MM.1S (cell line): ENCODE measurements around the gene MYO1H.

Experiments
- DNase-seq: peaks from one replicate; pipeline ENCODE4 v3.0.0-alpha.2; 2015
- H2AFZ ChIP-seq: fragments of 300-600 bp; sonication (generic); 2 replicates; pipeline ENCODE4 v1.6.0; 2016; ENCODE audit warnings: antibody characterized with exemption, low read length
- H3F3A ChIP-seq: fragments of 300-600 bp; sonication (generic); 2 replicates; pipeline ENCODE4 v1.6.1; 2016; ENCODE audit warnings: mild to moderate bottlenecking, antibody characterized with exemption, low read length, moderate library complexity, mixed read lengths; ENCODE audit not compliant: insufficient read depth
- H3K27ac ChIP-seq: fragments of 300-600 bp; sonication (generic); 2 replicates; pipeline ENCODE4 v1.5.1; 2016; ENCODE audit warnings: mild to moderate bottlenecking, low read length
- H3K27me3 ChIP-seq: fragments of 300-600 bp; sonication (generic); replicated peaks from 2 replicates; pipeline ENCODE4 v1.6.0; 2016; ENCODE audit warnings: low read length; ENCODE audit not compliant: insufficient read depth
- H3K36me3 ChIP-seq: fragments of 300-600 bp; sonication (generic); replicated peaks from 2 replicates; pipeline ENCODE4 v1.6.1; 2016; ENCODE audit warnings: mild to moderate bottlenecking, low read length, mixed read lengths; ENCODE audit not compliant: insufficient read depth
- H3K4me1 ChIP-seq: fragments of 300-600 bp; sonication (generic); 2 replicates; pipeline ENCODE4 v1.6.1; 2016; ENCODE audit warnings: low read length, mixed read lengths
- H3K4me2 ChIP-seq: fragments of 300-600 bp; sonication (generic); 2 replicates; pipeline ENCODE4 v1.6.0; 2016; ENCODE audit warnings: low read depth, low read length
- H3K4me3 ChIP-seq: fragments of 300-600 bp; sonication (generic); 2 replicates; pipeline ENCODE4 v1.5.1; 2016; ENCODE audit warnings: low read length, mixed read lengths
- H3K79me2 ChIP-seq: fragments of 300-600 bp; sonication (generic); 2 replicates; pipeline ENCODE4 v1.6.1; 2016; ENCODE audit warnings: mixed run types, low read length, mixed read lengths
- H3K9ac ChIP-seq: fragments of 300-600 bp; sonication (generic); 2 replicates; pipeline ENCODE4 v1.6.1; 2016; ENCODE audit warnings: low read length, mixed read lengths
- H3K9me2 ChIP-seq: fragments of 300-600 bp; sonication (generic); replicated peaks from 2 replicates; pipeline ENCODE4 v1.6.1; 2016; ENCODE audit warnings: mild to moderate bottlenecking, low read length, mixed read lengths; ENCODE audit not compliant: insufficient read depth
- H3K9me3 ChIP-seq: fragments of 300-600 bp; sonication (generic); replicated peaks from 2 replicates; pipeline ENCODE4 v1.6.1; 2016; ENCODE audit warnings: mild to moderate bottlenecking, low read length, mixed read lengths; ENCODE audit not compliant: insufficient read depth
- H4K20me1 ChIP-seq: fragments of 300-600 bp; sonication (generic); 2 replicates; pipeline ENCODE4 v1.6.1; 2016; ENCODE audit warnings: mild to moderate bottlenecking, low read length, moderate library complexity, mixed read lengths; ENCODE audit not compliant: insufficient read depth
- CTCF ChIP-seq: fragments of 300-600 bp; sonication (generic); IDR thresholded peaks from 2 replicates; pipeline ENCODE4 v1.5.1; 2016; ENCODE audit warnings: antibody characterized with exemption, low read length, mixed read lengths
- EZH2 ChIP-seq: fragments of 300-600 bp; sonication (generic); optimal IDR thresholded peaks from 2 replicates; pipeline ENCODE3; 2017; ENCODE audit warnings: low read depth, mild to moderate bottlenecking, antibody characterized with exemption, low read length, mixed read lengths
- EZH2phosphoT487 ChIP-seq: fragments of 300-600 bp; sonication (generic); IDR thresholded peaks from 2 replicates; pipeline ENCODE4 v1.6.1; 2018; ENCODE audit warnings: antibody characterized with exemption, low read length

Gene MYO1H

GRCh38 chr12:109358154-109358869 is 10.6 kb downstream of the MYO1H start:
- Histone ChIP-seq H4K20me1 (no peaks in the 10 kb centered on the region), H3K79me2 (no peaks in the 10 kb centered on the region), H3K36me3 (no peaks in the 10 kb centered on the region), H3K27me3 (no peaks in the 10 kb centered on the region), H3K4me2 (peak overlapping the region; percentile 43; the same call in 1 of the 2 replicates), H3K9me2 (no peaks in the 10 kb centered on the region), H3K4me3 (peak overlapping the region; percentile 28; the same call in 1 of the 2 replicates), H3F3A (no peaks in the 10 kb centered on the region), H3K4me1 (no peaks in the 10 kb centered on the region), H3K9me3 (no peaks in the 10 kb centered on the region), H3K9ac (no peak overlapping the region), H2AFZ (peak overlapping the region; percentile 3; the same call in 1 of the 2 replicates), H3K27ac (peak overlapping the region; percentile 11; the same call in 1 of the 2 replicates)
- TF ChIP-seq EZH2 (no peak), EZH2phosphoT487 (no peak), CTCF (no peak)
- DNase-seq, result peak; percentile 52

- Histone ChIP-seq H3K4me2 (peak overlapping the region; percentile 43; the same call in 1 of the 2 replicates), H3K27ac (no peak overlapping the region), H3K27me3 (no peaks in the 10 kb centered on the region), H3K4me3 (no peak overlapping the region), H3K9me2 (no peaks in the 10 kb centered on the region), H3K9me3 (no peaks in the 10 kb centered on the region), H3F3A (no peaks in the 10 kb centered on the region), H2AFZ (no peak overlapping the region), H3K9ac (no peak overlapping the region), H3K79me2 (no peaks in the 10 kb centered on the region), H3K4me1 (no peaks in the 10 kb centered on the region), H3K36me3 (no peaks in the 10 kb centered on the region), H4K20me1 (no peaks in the 10 kb centered on the region)
- no peak for DNase-seq
- no peak for TF ChIP-seq EZH2phosphoT487
- TF ChIP-seq CTCF, result no peak
- no peak for TF ChIP-seq EZH2
Measured at GRCh38 chr12:109359131-109359690, 11.5 kb downstream of the MYO1H start.

GRCh38 chr12:109369831-109370230 is 22.1 kb downstream of the MYO1H start:
- H3K27me3 ChIP-seq, result no peaks in the 10 kb centered on the region
- no peak overlapping the region for H3K4me2 ChIP-seq
- H3K79me2 ChIP-seq, result no peaks in the 10 kb centered on the region
- H3F3A ChIP-seq, result no peaks in the 10 kb centered on the region
- no peak overlapping the region for H3K9ac ChIP-seq
- no peak for DNase-seq
- H3K4me3 ChIP-seq, result no peak overlapping the region
- no peaks in the 10 kb centered on the region for H3K9me3 ChIP-seq
- H3K27ac ChIP-seq, result no peak overlapping the region
- no peak overlapping the region for H2AFZ ChIP-seq
- no peaks in the 10 kb centered on the region for H3K4me1 ChIP-seq
- TF ChIP-seq EZH2, result no peak
- no peak for TF ChIP-seq EZH2phosphoT487
- TF ChIP-seq CTCF, result no peak
- no peaks in the 10 kb centered on the region for H3K9me2 ChIP-seq
- H3K36me3 ChIP-seq, result no peaks in the 10 kb centered on the region
- H4K20me1 ChIP-seq, result no peaks in the 10 kb centered on the region
